ENCODE measurements around the gene REXO5.

GRCh38 chr16:20821682-20822081 is 15.4 kb downstream of the REXO5 start:
- no peak for TF ChIP-seq CTCF (IDR thresholded peaks at IDR 0.05)
- TF ChIP-seq POLR2A (IDR thresholded peaks at IDR 0.05), result no peak

Measured in breast epithelium (tissue), 3 donors.